HG03196 (cell line): Measurements from ENCODE around the gene SCN4B.
"Not testable (repeated sequence)": the region's sequence is repeated elsewhere in the genome, so short reads cannot be mapped to it uniquely, and the experiment has no call there.

ENCODE experiments used
- ATAC-seq: cut with Tn5 transposase; IDR thresholded peaks from one replicate; pipeline ENCODE4 v1.9.1; 2021; ENCODE audit not compliant: unreplicated experiment

SCN4B gene, protein sequence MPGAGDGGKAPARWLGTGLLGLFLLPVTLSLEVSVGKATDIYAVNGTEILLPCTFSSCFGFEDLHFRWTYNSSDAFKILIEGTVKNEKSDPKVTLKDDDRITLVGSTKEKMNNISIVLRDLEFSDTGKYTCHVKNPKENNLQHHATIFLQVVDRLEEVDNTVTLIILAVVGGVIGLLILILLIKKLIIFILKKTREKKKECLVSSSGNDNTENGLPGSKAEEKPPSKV

GRCh38 chr11:118152552-118153471, at the start of gene SCN4B:
Gene SCN4B (minus strand): TSS chr11:118152823. CDS start chr11:118152673, 150 bp downstream.
- ATAC-seq, result no peak

GRCh38 chr11:118201966-118202365, 49.3 kb upstream of the SCN4B start:
- no peak for ATAC-seq

- ATAC-seq, result no peak
Observed at GRCh38 chr11:118200901-118201680, 48.5 kb upstream of the SCN4B start.

DNA sequence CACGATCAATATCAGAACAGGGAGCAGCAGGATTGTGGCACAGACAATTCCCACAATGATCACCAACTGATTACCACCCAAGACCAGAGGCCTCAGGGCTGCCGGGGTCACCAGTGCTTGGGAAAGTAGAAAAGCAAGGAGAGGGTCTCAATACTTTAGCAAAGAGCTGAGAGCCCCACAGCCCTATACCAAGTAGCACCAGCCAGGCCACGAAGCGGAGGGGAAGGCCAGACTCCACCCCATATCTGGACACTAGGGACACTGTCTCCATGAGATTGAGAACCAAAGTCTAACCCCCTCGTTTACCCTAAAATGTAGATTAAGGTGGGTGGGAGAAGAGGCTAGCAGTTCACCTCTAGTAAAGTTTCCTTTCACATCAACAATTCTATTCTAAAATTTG, 47.9 kb upstream of the SCN4B start:
- no peak for ATAC-seq

DNA sequence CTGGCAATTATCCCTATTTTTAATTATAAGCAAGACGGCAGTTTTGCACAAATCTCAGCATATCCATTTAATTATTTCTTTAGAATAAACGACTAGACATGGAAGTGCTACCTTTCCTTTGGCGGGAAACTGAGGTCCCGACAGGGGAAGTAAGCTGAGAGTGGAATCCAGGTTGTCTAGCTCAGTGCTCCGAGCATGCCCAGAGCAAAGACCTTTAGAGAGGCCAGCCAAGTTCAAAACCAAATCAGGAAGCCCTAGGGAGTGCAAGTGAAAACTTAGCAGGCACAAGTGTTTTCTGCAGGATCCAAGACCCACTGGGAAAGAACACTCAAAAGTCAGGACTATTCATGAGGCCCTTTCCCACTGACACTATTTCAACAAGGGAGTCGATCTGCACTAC, 46.5 kb upstream of the SCN4B start:
- no peak for ATAC-seq

GRCh38 chr11:118198370-118198769, 45.7 kb upstream of the SCN4B start:
- ATAC-seq, result no peak

GRCh38 chr11:118194835-118195627, 42.4 kb upstream of the SCN4B start:
- ATAC-seq, result no peak

- ATAC-seq, result no peak
Observed at GRCh38 chr11:118193910-118194566, 41.4 kb upstream of the SCN4B start.

DNA sequence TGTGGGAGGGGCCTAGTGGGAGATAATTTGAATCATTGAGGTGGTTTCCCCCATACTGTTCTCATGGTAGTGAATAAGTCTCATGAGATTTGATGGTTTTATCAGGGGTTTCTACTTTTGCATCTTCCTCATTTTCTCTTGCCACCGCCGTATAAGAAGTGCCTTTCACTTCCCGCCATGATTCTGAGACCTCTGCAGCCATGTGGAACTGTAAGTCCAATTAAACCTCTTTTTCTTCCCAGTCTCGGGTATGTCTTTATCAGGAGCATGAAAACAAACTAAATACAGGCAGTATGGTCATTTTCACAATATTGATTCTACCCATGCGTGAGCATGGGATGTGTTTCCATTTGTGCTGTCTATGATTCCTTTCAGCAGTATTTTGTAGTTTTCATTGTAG, 40.2 kb upstream of the SCN4B start:
- not testable (repeated sequence) for ATAC-seq

GRCh38 chr11:118190942-118191506, 38.4 kb upstream of the SCN4B start:
- ATAC-seq, result not testable (repeated sequence)

DNA sequence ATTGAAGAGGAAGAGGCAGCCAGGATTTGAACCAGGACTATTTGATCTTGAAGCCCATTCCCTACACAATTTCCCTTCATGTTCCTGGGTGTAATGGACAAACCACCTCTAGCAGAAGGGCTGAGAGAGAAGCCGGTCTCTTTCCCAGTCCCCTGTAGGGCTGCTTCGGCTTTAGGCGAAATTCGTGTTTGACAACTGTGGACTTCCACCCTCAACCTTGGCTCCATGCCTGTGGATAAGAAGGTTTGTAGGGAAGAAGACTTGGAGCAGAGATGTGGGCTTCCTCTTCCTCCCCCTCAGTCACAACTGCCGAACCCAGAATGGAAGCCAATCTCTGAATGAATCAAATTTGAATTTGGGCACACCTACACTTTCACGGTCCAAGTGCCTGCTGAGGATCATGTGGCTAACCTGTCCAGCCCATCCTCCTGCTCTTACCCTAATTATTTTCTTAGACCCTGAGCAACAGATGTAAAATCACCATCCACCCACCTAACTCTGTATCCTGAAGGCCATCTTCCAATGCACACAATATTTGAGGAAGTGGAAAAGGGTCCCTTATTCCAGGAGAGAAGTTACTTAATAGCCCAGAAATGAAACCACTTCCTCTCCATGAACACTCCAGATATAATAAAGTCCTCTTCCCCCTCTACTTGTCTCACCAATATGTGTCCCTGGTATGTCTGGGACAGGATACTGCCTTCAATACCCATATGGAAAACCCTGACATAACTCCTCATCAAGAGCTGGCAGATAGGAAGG, 33.9 kb upstream of the SCN4B start:
- no peak for ATAC-seq

DNA sequence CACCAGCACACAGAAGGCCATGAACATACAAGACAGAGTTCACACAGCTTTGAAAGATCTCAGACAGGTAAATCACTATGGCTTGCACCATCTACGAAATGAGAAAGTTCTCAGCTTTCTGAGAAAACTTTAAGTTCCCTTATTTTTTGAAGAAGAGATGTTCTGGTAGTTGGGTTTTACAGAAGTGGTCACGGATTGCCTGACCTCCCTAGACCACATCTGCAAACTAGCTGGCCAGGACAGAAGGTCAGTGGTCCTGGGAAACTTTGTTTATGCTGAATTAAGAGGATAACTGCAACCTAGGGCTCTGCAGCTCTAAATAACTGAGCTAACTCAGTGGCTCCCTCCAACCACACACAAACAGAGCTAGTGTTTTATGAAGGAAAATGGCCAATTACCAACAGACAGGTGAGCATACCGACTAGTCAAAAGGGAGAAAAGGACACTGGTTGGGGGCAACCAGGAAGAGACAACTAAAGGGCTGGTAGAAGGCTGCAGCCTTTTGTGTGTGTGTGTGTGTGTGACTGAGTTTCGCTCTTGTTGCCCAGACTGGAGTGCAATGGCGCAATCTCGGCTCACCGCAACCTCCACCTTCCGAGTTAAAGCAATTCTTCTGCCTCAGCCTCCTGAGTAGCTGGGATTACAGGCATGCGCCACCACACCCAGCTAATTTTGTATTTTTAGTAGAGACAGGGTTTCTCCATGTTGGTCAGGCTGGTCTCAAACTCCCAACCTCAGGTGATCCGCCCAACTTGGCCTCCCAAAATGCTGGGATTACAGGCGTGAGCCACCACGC, 32.4 kb upstream of the SCN4B start:
- no peak for ATAC-seq

GRCh38 chr11:118183691-118184090, 31.1 kb upstream of the SCN4B start:
- not testable (repeated sequence) for ATAC-seq

GRCh38 chr11:118180300-118180703, 27.7 kb upstream of the SCN4B start:
- ATAC-seq, result no peak

DNA sequence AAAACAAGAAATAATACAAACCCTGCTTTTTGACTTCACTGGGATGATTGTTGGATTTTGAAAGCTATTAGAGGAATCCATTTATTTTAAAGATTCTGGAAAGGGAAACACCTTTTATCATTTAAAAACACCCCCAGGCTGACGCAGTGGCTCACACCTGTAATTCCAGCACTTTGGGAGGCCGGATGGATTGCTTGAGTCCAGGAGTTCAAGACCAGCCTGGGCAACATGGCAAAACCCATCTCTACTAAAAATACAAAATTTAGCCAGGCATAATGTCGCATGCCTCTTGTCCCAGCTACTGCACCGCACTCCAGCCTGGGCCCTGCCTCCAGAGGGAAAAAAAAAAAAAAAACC, 24.1 kb upstream of the SCN4B start:
- ATAC-seq, result no peak

GRCh38 chr11:118175993-118176777, 23.6 kb upstream of the SCN4B start, which contains the start of gene SCN2B:
Gene SCN2B (minus strand): TSS chr11:118176639. CDS start chr11:118176431, 208 bp downstream.
- no peak for ATAC-seq
